HG03520 (cell line): ENCODE data around the gene E2F3.
"Not testable (repeated sequence)": the region's sequence is repeated elsewhere in the genome, so short reads cannot be mapped to it uniquely, and the experiment has no call there.

Experiments
- ATAC-seq: cut with Tn5 transposase; IDR thresholded peaks from one replicate; pipeline ENCODE4 v1.9.1; 2021; ENCODE audit warnings: mild to moderate bottlenecking, moderate library complexity; ENCODE audit not compliant: unreplicated experiment

E2F3 gene

GRCh38 chr6:20464847-20465246, 63.2 kb downstream of the E2F3 start:
- ATAC-seq, result no peak

GRCh38 chr6:20465616-20466015, 63.9 kb downstream of the E2F3 start:
- ATAC-seq, result not testable (repeated sequence)

DNA sequence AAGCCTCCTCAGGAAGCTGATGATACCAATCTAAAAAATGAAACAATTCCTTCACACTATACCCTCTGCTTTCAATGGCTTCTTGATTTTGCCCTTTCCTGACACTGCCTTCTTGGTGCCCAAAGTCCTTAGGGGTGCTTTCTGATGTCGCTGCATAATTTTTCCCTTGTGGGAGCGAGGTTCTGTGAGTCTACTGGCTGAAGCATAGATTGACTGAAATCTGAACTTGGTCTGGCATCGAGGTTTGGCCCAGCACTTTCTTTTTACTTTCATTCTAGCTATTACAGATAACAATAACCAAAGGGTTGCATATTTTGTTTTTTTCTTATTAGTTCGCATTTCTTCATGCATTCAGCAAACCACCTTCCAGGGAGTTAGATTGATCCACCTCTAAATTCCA, 65.8 kb downstream of the E2F3 start:
- ATAC-seq, result peak; percentile 44

GRCh38 chr6:20468209-20468608, 66.5 kb downstream of the E2F3 start:
- ATAC-seq, result no peak

DNA sequence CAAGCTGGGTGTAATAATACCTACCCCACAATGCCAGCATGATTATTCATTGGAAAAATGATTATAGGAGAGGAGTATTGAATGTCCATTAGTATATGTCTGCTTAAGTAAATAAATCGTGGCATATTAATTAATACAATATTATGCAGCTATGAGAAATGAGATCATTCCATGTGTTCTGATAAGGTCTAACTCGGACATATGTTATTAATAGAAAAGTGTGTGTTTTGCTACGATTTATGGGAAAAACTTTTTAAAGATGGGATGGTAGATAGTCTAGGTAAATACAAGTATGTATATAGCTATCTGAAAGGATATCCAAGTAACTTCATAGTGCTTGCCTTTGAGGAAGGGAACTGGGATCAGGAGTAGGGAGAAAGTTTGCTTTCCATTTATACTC, 71.1 kb downstream of the E2F3 start:
- ATAC-seq, result no peak

DNA sequence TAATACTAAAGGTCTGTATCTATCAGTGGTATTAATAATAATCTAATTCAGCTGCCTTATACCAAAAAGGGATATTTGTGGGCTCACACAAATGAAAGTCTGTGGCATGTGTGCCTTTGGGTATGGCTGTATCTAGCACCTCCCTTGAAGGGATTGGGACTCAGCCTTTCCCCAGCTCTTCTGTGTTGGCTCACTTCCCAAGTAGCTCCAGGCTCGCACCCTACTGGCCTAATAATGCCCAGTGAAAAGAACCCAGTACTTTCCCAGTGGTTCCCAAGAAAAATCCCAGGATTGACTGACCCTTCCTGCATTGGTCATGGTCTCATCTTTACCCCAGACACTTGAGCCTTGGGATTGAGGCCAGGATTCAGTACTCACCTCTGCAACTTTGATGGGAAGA, 71.8 kb downstream of the E2F3 start:
- no peak for ATAC-seq

- no peak for ATAC-seq
Observed at GRCh38 chr6:20474874-20475542, 73.3 kb downstream of the E2F3 start.

GRCh38 chr6:20476501-20477043, 74.9 kb downstream of the E2F3 start:
- no peak for ATAC-seq

DNA sequence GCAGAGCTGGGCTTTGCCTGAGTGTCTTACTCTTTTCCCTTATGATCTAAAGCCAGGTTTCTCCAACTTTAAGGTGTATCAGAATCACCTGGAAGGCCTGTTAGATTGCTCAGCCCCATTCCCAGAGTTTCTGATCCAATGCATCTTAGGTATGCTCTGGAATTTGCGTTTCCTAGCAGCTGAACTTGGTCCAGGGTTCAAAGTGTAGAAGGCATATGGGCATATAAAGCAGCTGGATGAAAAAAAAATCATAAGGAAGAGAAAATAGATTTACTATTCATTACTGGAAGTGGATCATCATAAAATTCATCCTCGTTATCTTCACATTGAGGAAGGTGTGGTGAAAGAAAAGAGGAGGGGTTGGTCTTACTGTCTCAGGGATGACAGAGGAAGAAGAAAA, 75.8 kb downstream of the E2F3 start:
- no peak for ATAC-seq

GRCh38 chr6:20479060-20479459, 77.4 kb downstream of the E2F3 start:
- no peak for ATAC-seq

DNA sequence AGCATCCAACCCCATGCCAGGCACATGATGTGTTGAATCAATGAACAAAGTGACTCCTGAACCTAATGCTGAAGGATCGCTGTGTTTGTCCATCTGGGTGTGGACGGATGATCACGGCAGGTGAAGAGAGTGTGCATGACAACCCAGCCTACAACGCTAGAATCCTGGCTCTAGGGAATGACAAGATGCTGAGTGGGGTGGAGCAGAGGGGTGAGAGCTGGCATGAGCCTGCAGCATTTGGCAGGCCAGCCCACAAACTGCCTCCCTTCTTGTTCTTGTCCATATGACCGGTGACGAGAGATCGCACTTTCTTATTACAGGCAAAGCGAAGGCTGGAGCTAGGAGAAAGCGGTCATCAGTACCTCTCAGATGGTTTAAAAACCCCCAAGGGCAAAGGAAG, 77.8 kb downstream of the E2F3 start:
- no peak for ATAC-seq

GRCh38 chr6:20481281-20481680, 79.6 kb downstream of the E2F3 start:
- ATAC-seq, result no peak

- no peak for ATAC-seq
Observed at GRCh38 chr6:20483887-20484497, 82.3 kb downstream of the E2F3 start.

DNA sequence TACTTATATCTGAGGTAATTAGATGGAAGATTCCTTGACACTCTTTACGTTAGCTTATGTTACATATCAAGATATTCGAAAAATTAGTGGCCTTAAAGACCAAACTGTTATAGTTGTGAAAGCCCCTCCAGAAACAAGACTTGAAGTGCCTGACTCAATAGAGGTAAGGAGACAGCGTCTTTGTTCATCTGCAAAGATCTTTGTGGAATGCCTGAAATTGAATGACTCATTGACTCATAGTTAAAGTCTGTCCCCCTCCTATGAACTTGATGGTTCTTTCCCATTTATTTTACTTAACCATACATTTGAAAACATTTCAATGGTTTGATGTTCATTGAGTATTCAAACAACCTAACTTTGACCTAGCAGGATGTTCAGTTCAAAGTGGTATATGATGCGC, 85.0 kb downstream of the E2F3 start:
- no peak for ATAC-seq

DNA sequence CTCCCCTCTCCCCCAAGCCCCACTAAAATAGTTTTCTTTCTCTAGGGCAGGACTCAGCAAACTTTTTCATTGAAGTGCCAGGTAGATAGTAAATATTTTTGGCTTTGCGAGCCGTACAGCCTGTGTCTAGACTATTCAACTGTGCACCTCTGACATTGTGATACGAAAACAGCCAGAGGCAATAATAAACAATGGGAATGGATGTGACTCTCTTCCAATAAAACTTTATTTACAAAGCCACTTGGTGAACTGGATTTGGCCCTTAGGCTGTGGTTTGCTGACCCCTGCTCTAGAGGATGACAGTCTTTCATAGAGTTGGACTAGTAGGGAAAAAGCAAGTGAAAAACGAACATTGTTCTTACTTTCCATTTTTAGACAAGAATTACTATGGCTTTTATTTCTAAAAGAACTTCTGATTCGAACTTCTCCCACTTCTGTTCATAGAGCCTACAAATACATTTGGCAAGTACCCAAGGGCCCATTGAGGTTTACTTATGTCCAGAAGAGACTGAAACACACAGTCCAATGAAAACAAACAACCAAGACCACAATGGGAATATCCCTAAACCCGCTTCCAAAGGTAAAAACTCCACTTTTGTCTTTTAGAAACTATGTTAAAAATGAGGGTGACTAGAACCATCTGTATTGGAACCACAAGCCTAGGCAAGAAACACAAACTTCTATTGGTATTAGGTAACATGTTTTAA, 86.1 kb downstream of the E2F3 start:
- no peak for ATAC-seq

- no peak for ATAC-seq
Observed at GRCh38 chr6:20490591-20490990, 88.9 kb downstream of the E2F3 start.

DNA sequence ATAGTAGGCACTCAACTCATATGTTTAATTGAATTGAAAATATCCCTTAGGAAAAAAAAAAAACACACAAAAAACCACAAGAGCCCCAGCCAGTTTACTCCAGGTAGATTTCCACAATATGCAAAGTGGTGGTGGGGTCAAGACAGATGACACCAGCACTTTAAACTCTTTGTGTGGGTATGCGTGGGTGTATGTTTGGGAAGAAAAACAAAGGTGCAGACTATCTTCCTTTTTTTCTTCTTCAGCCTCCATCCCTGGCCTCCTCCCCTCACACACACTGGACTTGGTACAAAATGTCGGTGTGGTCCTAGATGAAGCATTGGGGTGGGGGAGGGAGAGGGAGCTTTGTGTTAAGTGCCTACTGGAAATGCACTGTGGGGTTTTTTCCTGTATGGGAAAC, 90.4 kb downstream of the E2F3 start:
- ATAC-seq, result no peak

GRCh38 chr6:20497216-20498040, 95.7 kb downstream of the E2F3 start:
- ATAC-seq, result no peak

DNA sequence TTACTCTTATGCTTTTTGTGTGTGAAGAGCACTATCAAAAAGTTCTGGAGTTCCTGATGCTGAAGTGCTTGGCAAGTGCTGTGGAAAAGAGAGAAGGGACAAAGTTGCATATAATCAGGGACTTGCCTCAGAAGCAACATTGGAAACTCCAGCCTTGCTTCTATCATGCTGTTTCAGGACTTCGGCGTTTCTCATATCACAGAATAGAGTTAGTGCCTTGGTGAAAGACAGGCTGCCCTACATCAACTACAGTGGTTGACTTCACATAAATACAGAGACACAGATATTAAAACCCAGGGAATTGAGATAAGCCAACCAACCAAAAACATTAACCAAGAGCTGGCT, 96.3 kb downstream of the E2F3 start:
- no peak for ATAC-seq

DNA sequence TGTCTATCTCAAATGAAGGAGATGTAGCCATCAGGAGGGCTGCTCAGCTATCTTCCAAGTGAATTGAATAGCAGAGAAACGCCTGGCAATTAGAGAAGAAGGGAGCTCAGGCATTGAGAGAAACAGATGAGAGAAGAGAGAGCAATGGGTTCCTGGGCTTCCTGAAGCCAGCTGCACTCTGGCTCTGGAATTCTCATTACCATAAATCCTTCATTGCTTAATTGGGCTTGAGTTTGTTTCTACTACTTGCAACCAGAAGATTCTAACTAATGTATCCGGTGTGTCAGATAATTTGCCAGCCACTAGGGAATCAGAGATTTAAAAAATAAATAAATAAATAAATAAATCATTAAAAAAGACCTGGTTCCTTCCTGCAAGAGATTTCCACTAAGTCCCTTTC, 107.5 kb downstream of the E2F3 start:
- ATAC-seq, result no peak

DNA sequence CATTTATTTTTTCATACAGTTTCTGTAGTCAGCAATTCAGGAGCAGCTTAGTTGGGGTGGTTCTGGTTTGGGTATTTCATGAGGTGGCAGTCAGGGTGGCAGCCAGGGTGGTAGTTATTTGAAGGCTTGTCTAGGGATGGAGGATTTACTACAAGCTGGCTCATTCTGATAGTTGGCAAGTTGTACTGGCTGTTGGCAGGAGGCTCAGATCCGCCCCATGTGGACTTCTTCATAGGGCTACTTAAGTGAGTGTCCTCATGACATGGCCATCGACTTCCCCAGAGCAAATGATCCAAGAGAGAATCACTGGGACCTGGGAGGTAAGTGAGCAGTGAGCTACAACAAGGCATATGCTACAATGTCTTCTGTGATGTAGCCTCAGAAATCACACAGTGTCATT, 110.2 kb downstream of the E2F3 start:
- no peak for ATAC-seq
